Cardiac muscle cell (in vitro differentiated cells and primary cell): Measurements from ENCODE around the gene SIMC1. TPM values are rescaled to one million over a fixed set of nuclear protein-coding genes. Genes with fewer than 3 reads are reported as not detected.
"Not testable (repeated sequence)": the region's sequence is repeated elsewhere in the genome, so short reads cannot be mapped to it uniquely, and the experiment has no call there.

Experiments used
- DNase-seq, 2 donors: peaks; one replicate each; pipeline versions ENCODE4 v3.0.0 to v3.0.0-alpha.2; 2010 to 2017; ENCODE audit warnings: low read depth in 1 of 2, low spot score in 1 of 2
- H3K27ac ChIP-seq: fragments of 200-600 bp; sonication (generic); 2 replicates; pipeline ENCODE4 v1.5.1; 2016
- H3K27me3 ChIP-seq: fragments of 200-600 bp; sonication (generic); 2 replicates; pipeline ENCODE4 v1.6.0; 2016; ENCODE audit warnings: control low read depth
- H3K36me3 ChIP-seq: fragments of 200-600 bp; sonication (generic); 2 replicates; pipeline ENCODE4 v1.5.1; 2016; ENCODE audit warnings: control low read depth
- H3K4me1 ChIP-seq: fragments of 200-600 bp; sonication (generic); 2 replicates; pipeline ENCODE4 v1.8.1; 2017; ENCODE audit warnings: low read depth, mild to moderate bottlenecking, mixed run types
- H3K4me3 ChIP-seq: fragments of 200-600 bp; sonication (generic); 2 replicates; pipeline ENCODE4 v1.5.1; 2016; ENCODE audit warnings: mild to moderate bottlenecking
- H3K9me3 ChIP-seq: fragments of 200-600 bp; sonication (generic); 2 replicates; pipeline ENCODE4 v1.5.1; 2017; ENCODE audit warnings: low read depth, mild to moderate bottlenecking, control low read depth
- polyA plus RNA-seq: library from polyadenylated mRNA; unstranded; fragments of >200 nt; fragmentation: Nextera tagmentation; extraction: Ambion mirVana; gene quantifications from 2 replicates; pipeline ENCODE4 v1.2.1, GENCODE V29; 2016
- total RNA-seq: library from RNA; depleted of rRNA; stranded (reverse); fragments of >200 nt; gene quantifications from 2 replicates; pipeline ENCODE4 v1.2.3, GENCODE V29; 2016
- TF ChIP-seq, protein P1 (sequence below): IDR thresholded peaks from 2 replicates; pipeline ENCODE4 v1.5.1; 2012; ENCODE audit warnings: low read depth, mild to moderate bottlenecking, low read length

The SIMC1 gene
- total and polyA plus RNA-seq, 2 experiments from 2014 or later = 17.0 to 21.4 TPM

DNA sequence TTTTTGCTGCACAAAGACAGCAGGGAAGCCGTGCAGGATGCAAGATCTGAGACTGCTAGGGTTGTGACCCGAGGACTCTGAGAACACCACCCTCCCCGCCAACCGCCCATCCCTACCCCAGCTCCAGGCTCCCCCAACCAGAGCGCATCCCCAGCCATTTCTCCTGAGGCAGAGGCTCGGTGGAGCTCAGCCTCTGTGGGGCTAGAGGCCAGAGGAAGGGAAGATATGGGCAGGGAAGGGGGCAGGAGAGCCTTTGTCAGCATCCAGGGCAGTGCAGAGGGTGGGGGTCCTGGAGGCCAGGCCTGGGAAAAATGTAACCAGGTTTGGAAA lies 43.2 kb upstream of the SIMC1 start:
- not testable (repeated sequence) for DNase-seq, H3K9me3 ChIP-seq, H3K4me1 ChIP-seq, H3K4me3 ChIP-seq, H3K27ac ChIP-seq, H3K36me3 ChIP-seq
- H3K27me3 ChIP-seq = peaks cover 33% of the 10 kb centered on the region

DNA sequence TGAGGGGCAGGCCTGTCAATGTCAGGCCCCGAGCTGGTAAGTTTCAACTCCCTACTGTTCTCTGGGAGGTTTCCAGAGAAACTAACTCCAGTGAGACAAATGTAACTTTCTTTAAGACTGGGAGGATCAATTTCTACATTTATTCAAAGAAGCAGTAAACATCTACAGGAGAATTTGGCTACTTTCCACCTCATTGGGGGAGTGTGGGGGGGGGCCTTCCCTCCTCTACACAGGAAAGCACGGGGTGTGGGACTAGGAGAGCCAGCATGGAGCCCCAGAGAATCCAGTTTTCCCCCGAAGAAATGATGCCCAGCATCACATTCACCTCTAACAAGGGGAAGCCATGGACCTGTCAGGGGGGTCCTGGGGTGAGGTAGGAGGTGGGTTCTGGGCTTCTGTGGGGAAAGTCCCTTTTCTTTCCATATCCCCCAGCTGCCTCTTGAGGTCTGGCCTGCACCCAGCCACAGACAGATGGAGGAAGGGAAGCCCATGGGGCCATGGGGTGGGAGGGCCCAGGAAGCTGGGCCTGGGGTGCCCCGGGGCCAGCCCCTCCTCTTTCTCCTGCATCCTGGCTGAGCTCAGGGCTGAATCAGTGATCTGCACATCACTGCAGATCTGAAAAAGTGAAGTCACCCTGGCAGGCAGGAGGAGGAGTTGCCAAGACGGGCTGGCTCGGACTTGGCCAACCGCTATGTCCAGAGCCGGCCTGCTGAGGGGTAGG lies 42.6 kb upstream of the SIMC1 start:
- H3K36me3 ChIP-seq, H3K9me3 ChIP-seq, H3K27ac ChIP-seq, H3K4me3 ChIP-seq, H3K4me1 ChIP-seq, DNase-seq: not testable (repeated sequence)
- peaks cover 33% of the 10 kb centered on the region for H3K27me3 ChIP-seq

GRCh38 chr5:176196781-176197180 lies 41.4 kb upstream of the SIMC1 start:
- not testable (repeated sequence) for DNase-seq, H3K36me3 ChIP-seq, H3K4me3 ChIP-seq, H3K4me1 ChIP-seq, H3K27ac ChIP-seq, H3K9me3 ChIP-seq
- peaks cover 33% of the 10 kb centered on the region for H3K27me3 ChIP-seq

DNA sequence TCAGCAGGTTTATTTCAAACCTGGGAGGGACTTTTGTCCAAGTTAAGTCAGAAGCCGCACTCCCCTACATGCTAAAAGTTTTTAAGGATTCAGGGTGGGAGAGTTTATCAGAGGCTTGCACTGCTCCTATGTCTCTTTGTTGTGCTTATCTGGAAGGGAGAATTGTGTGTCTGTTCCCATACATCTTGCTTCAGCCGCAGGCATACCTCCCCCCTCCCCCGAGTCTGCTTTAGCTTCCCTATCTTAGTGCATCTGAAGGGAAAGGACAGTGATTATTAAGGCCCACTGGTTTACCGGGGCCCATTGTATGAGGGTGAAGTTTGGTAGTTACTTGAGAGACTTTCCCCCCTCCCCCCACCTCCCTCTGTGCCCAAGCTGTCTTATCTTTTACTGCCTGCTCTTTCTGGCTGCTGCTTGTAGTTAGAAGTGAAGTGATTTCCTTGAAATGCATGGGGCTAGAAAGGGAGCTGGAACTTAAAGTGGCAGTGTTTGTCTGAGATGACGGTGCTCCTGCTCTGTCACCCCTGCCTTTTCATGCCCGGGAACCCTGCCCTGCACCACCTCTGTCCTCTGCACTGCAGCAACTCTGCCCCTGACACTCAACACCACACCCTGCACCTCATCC lies 40.9 kb upstream of the SIMC1 start:
- DNase-seq, H3K36me3 ChIP-seq, H3K4me1 ChIP-seq, H3K4me3 ChIP-seq, H3K9me3 ChIP-seq: not testable (repeated sequence)
- Histone ChIP-seq H3K27me3 (peaks cover 28% of the 10 kb centered on the region), H3K27ac (peak overlapping the region; percentile 48)

- H3K4me1 ChIP-seq, H3K9me3 ChIP-seq, H3K27ac ChIP-seq, H3K36me3 ChIP-seq, H3K4me3 ChIP-seq, DNase-seq: not testable (repeated sequence)
- peaks cover 25% of the 10 kb centered on the region for H3K27me3 ChIP-seq
Measured at GRCh38 chr5:176198299-176198698, 39.9 kb upstream of the SIMC1 start.

DNA sequence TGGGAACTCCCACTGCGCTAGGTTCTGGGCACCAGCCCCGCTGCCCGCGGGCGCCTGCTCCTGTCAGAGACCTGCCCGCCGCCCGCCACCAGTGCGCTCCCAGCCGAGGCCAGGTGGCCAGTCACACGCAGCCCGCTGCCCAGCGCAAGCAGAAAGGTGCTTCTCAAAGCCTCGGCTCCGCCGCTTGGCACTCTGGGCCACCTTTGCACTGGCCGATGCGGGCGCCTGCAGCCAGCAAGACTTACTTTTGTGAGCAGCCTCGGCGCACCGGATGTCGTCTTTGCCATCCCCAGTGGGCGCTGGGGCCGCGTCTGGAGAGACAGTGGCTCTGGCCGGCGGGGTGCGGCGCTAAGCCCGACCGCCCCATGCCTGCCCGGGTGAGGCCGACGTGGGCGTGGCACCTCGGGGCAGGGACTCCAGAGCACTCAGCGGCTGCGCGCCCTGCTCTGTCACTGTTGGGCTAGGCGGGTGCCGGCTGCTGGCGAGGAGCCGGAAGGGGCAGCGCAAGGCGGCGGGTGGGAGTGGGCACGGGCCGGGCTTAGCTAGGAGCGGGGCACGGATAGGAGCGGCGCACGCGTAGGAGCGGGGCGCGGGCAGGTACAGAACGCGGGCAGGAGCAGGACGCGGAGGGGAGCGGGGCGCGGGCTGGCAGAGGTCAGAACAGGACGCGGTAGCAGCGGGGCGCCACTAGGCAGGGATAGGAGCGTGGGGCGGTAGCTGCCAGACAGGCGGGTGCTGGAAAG lies 39.1 kb upstream of the SIMC1 start:
- not testable (repeated sequence) for H3K36me3 ChIP-seq, H3K4me1 ChIP-seq, H3K9me3 ChIP-seq, H3K27ac ChIP-seq
- peak overlapping the region; percentile 45 for H3K4me3 ChIP-seq
- H3K27me3 ChIP-seq = peaks cover 16% of the 10 kb centered on the region
- DNase-seq = peak in 1 of 2 donors; percentile 27

GRCh38 chr5:176199803-176200399 lies 38.3 kb upstream of the SIMC1 start:
- Histone ChIP-seq H3K4me3 (peak overlapping the region; percentile 45), H3K27me3 (peaks cover 12% of the 10 kb centered on the region)
- not testable (repeated sequence) for H3K9me3 ChIP-seq, H3K27ac ChIP-seq, H3K4me1 ChIP-seq, H3K36me3 ChIP-seq, DNase-seq

DNA sequence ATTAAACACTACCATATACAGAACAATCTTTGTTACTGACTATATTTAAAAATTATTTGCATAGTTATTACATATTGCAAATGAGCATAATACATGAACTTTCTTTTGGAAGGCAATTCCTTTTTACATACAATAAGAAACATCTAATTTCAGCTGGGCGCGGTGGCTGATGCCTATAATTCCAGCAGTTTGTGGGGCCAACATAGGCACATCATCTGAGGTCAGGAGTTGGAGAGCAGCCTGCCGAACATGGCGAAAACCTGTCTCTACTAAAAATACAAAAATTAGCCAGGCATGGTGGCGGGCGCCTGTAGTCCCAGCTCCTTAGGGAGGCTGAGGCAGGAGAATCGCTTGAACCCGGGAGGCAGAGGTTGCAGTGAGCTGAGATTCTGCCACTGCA lies 36.4 kb upstream of the SIMC1 start:
- Histone ChIP-seq H3K4me3 (no peak overlapping the region), H3K4me1 (peaks cover 9% of the 10 kb centered on the region), H3K27ac (no peak overlapping the region), H3K27me3 (peaks cover 8% of the 10 kb centered on the region), H3K9me3 (no peaks in the 10 kb centered on the region), H3K36me3 (no peaks in the 10 kb centered on the region)
- no peak for DNase-seq
- TF ChIP-seq, protein P1, sequence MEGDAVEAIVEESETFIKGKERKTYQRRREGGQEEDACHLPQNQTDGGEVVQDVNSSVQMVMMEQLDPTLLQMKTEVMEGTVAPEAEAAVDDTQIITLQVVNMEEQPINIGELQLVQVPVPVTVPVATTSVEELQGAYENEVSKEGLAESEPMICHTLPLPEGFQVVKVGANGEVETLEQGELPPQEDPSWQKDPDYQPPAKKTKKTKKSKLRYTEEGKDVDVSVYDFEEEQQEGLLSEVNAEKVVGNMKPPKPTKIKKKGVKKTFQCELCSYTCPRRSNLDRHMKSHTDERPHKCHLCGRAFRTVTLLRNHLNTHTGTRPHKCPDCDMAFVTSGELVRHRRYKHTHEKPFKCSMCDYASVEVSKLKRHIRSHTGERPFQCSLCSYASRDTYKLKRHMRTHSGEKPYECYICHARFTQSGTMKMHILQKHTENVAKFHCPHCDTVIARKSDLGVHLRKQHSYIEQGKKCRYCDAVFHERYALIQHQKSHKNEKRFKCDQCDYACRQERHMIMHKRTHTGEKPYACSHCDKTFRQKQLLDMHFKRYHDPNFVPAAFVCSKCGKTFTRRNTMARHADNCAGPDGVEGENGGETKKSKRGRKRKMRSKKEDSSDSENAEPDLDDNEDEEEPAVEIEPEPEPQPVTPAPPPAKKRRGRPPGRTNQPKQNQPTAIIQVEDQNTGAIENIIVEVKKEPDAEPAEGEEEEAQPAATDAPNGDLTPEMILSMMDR = no peak

- peaks cover 8% of the 10 kb centered on the region for H3K27me3 ChIP-seq
- H3K27ac ChIP-seq = no peak overlapping the region
- H3K4me3 ChIP-seq = no peak overlapping the region
- no peak for DNase-seq
- H3K9me3 ChIP-seq = no peaks in the 10 kb centered on the region
- no peaks in the 10 kb centered on the region for H3K4me1 ChIP-seq
- H3K36me3 ChIP-seq = no peaks in the 10 kb centered on the region
- TF ChIP-seq, protein P1 = no peak
Measured at GRCh38 chr5:176203086-176203485, 35.1 kb upstream of the SIMC1 start.

- H3K4me3 ChIP-seq, H3K27me3 ChIP-seq, DNase-seq, H3K27ac ChIP-seq, H3K9me3 ChIP-seq, H3K4me1 ChIP-seq, H3K36me3 ChIP-seq: not testable (repeated sequence)
Measured at GRCh38 chr5:176203535-176203934, 34.7 kb upstream of the SIMC1 start.

DNA sequence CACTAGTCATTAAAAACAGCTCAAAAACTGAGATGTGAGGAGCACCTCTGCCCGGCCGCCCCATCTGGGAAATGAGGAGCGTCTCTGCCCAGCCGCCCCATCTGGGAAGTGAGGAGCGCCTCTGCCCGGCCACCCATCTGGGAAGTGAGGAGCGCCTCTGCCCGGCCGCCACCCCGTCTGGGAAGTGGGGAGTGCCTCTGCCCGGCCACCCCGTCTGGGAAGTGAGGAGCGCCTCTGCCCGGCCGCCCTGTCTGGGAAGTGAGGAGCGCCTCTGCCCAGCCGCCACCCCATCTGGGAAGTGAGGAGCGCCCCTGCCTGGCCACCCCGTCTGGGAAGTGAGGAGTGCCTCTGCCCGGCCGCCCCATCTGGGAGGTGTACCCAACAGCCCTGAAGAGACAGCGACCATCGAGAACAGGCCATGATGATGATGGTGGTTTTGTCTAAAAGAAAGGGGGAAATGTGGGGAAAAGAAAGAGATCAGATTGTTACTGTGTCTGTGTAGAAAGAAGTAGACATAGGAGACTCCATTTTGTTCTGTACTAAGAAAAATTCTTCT lies 23.7 kb upstream of the SIMC1 start:
- not testable (repeated sequence) for H3K4me1 ChIP-seq, H3K27ac ChIP-seq, H3K27me3 ChIP-seq, H3K36me3 ChIP-seq, DNase-seq, H3K4me3 ChIP-seq, H3K9me3 ChIP-seq
